Measurements from ENCODE around the gene GALNT16.

- TF ChIP-seq CTCF (IDR thresholded peaks at IDR 0.05) (no peak), POLR2A (IDR thresholded peaks at IDR 0.05) (no peak), EP300 (IDR thresholded peaks at IDR 0.05) (no peak)
Observed at GRCh38 chr14:69261761-69262331, 1.9 kb downstream of the GALNT16 start.
